Measurements from ENCODE around the gene ERICH3.

DNA sequence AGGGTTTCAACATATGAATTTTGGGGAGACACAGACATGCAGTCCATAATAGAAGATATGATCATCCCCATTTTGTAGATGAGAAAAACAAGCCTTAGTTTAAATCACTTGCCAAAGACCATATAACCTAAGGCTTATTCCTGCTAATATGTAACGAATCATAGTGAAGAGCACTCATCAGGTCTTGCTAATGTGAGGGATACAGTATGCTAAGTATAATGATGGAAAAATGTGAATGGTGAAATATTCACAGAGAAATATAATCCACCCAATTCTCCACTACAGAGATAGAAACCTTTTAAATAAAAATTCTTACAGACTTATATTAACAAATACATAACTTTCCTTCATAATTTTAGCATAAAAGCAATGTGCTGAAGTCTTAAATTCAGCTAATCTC, 18.9 kb downstream of the ERICH3 start:
- TF ChIP-seq CTCF (IDR thresholded peaks at IDR 0.05 in 2 of 3, conservative IDR thresholded peaks at IDR 0.05 in 1 of 3; ENCODE audit: control insufficient read depth in 2 of 3, extremely low read depth in 1 of 3, insufficient read depth in 1 of 3, low read depth in 3 of 3, low read length in 3 of 3) (no peak), RFX5 (IDR thresholded peaks at IDR 0.05; ENCODE audit: low read depth, low read length) (no peak), TCF7 (IDR thresholded peaks at IDR 0.05; ENCODE audit: borderline replicate concordance) (no peak), GABPA (IDR thresholded peaks at IDR 0.05; ENCODE audit: low read depth) (no peak), E2F4 (IDR thresholded peaks at IDR 0.05; ENCODE audit: low read depth, low read length) (no peak), RCOR1 (conservative IDR thresholded peaks at IDR 0.05; ENCODE audit: low read depth, low read length) (no peak), FOXK2 (IDR thresholded peaks at IDR 0.05) (no peak), POLR2A (IDR thresholded peaks at IDR 0.05; ENCODE audit: low read depth, low read length) (no peak), MEF2A (IDR thresholded peaks at IDR 0.05; ENCODE audit: insufficient read depth, low read depth, low read length) (no peak)
